Ascending aorta (tissue), 2 donors: ENCODE data around the gene PGBD5. TPM values are rescaled to one million over a fixed set of nuclear protein-coding genes. Genes with fewer than 3 reads are reported as not detected.

Experiments used
- DNase-seq, 2 donors: peaks; one replicate each; pipeline ENCODE4 v3.0.0-alpha.2; 2019; ENCODE audit warnings: low spot score in 2 of 2
- H3K27ac ChIP-seq, 2 donors: fragments of 200-600 bp; sonication (generic); one replicate each; pipeline ENCODE4 v1.5.1; 2016 to 2017; ENCODE audit warnings: mild to moderate bottlenecking in 1 of 2
- H3K27me3 ChIP-seq: fragments of 200-600 bp; sonication (generic); one replicate; pipeline ENCODE4 v1.5.1; 2017
- H3K36me3 ChIP-seq, 2 donors: fragments of 200-600 bp; sonication (generic); one replicate each; pipeline ENCODE4 v1.5.1; 2016
- H3K4me1 ChIP-seq, 2 donors: fragments of 200-600 bp; sonication (generic); one replicate each; pipeline ENCODE4 v1.5.1; 2016 to 2017; ENCODE audit warnings: mild to moderate bottlenecking in 1 of 2
- H3K4me3 ChIP-seq, 2 donors: fragments of 200-600 bp; sonication (generic); one replicate each; pipeline ENCODE4 v1.5.1; 2016 to 2017; ENCODE audit warnings: mild to moderate bottlenecking in 1 of 2
- H3K9me3 ChIP-seq, 2 donors: fragments of 200-600 bp; sonication (generic); one replicate each; pipeline ENCODE4 v1.5.1; 2016
- intact Hi-C: fragments of 100-400 bp; cut with DNase I; formaldehyde crosslinking; loops from one replicate; pipeline ENCODE4 v1.15.1; 2023
- total RNA-seq: library from RNA; depleted of rRNA; stranded (reverse); fragments of >200 nt; gene quantifications from one replicate; pipeline ENCODE4 v1.1.0, GENCODE V29; 2016
- TF ChIP-seq, protein P1 (sequence below), 3 experiments: fragments of 200-600 bp in 2 of 3; fragments of 450-650 bp in 1 of 3; sonication (generic) in 2 of 3; IDR thresholded peaks; one replicate each; pipeline ENCODE4 v1.5.1; 2016 to 2019; ENCODE audit warnings: antibody characterized with exemption in 3 of 3, mild to moderate bottlenecking in 1 of 3, moderate library complexity in 1 of 3

The PGBD5 gene
- total RNA-seq, 1 donor from 2014 or later = not detected

DNA sequence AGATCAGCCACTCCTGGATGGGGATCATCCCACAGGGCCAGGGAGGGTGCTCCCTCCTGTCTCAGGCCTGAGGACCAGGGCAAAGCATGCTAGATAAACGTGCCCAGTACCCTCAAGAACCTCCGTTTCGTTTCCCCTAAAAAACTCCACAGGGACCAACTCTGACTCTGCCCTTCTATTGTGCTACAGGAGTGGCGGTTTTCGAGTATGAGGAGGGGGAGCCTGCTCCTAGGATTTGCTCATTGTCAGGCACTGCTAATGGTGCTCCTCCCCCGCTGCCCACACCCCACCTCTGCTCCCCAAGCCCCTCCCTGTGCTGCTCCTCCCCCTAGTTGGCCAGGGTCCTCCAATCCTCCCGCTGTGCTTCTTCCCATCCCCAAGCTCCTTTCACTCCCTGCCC is 32.0 kb downstream of the PGBD5 start:
- Histone ChIP-seq H3K4me1 (no peaks in the 10 kb centered on the region), H3K27ac (no peak overlapping the region), H3K9me3 (no peaks in the 10 kb centered on the region), H3K4me3 (no peak overlapping the region), H3K27me3 (no peaks in the 10 kb centered on the region), H3K36me3 (no peaks in the 10 kb centered on the region)
- peak in 1 of 2 donors; percentile 28 for DNase-seq
- intact Hi-C loops = no loop called here
- TF ChIP-seq, protein P1, sequence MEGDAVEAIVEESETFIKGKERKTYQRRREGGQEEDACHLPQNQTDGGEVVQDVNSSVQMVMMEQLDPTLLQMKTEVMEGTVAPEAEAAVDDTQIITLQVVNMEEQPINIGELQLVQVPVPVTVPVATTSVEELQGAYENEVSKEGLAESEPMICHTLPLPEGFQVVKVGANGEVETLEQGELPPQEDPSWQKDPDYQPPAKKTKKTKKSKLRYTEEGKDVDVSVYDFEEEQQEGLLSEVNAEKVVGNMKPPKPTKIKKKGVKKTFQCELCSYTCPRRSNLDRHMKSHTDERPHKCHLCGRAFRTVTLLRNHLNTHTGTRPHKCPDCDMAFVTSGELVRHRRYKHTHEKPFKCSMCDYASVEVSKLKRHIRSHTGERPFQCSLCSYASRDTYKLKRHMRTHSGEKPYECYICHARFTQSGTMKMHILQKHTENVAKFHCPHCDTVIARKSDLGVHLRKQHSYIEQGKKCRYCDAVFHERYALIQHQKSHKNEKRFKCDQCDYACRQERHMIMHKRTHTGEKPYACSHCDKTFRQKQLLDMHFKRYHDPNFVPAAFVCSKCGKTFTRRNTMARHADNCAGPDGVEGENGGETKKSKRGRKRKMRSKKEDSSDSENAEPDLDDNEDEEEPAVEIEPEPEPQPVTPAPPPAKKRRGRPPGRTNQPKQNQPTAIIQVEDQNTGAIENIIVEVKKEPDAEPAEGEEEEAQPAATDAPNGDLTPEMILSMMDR (IDR thresholded peaks at IDR 0.05) = no peak

DNA sequence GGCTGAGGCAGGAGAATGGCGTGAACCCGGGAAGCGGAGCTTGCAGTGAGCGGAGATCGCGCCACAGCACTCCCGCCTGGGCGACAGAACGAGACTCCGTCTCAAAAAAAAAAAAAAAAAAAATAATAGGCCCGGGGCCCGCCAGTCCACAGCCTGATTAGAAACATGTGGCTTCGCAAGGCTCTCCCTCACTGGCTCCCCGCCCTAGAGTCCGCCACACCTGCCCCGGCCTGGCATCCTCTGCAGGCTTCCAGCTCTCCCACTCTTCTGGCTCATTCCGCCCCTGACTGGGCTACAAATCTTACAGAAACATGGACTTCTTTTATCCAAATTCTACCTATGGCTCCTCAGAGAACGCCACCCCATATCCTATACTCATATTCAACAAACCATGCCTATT is 32.4 kb downstream of the PGBD5 start:
- H3K4me1 ChIP-seq = no peaks in the 10 kb centered on the region
- H3K27ac ChIP-seq = no peak overlapping the region
- H3K27me3 ChIP-seq = no peaks in the 10 kb centered on the region
- TF ChIP-seq, protein P1 (IDR thresholded peaks at IDR 0.05) = no peak
- no peaks in the 10 kb centered on the region for H3K36me3 ChIP-seq
- no peak overlapping the region for H3K4me3 ChIP-seq
- intact Hi-C loops = no loop called here
- no peak for DNase-seq
- H3K9me3 ChIP-seq = no peaks in the 10 kb centered on the region

GRCh38 chr1:230392920-230393521 is 33.1 kb downstream of the PGBD5 start:
- no peak overlapping the region for H3K4me3 ChIP-seq
- TF ChIP-seq, protein P1 (IDR thresholded peaks at IDR 0.05) = no peak

GRCh38 chr1:230392536-230392909 is 33.6 kb downstream of the PGBD5 start:
- no peak overlapping the region for H3K4me3 ChIP-seq
- intact Hi-C loops = no loop called here
- H3K36me3 ChIP-seq = no peaks in the 10 kb centered on the region
- no peaks in the 10 kb centered on the region for H3K4me1 ChIP-seq
- H3K27ac ChIP-seq = no peak overlapping the region
- peak in 1 of 2 donors; percentile 38 for DNase-seq
- H3K27me3 ChIP-seq = no peaks in the 10 kb centered on the region
- no peaks in the 10 kb centered on the region for H3K9me3 ChIP-seq
- TF ChIP-seq, protein P1 (IDR thresholded peaks at IDR 0.05) = no peak

More at GRCh38 chr1:230392920-230393521, 33.1 kb downstream of the PGBD5 start:
- Histone ChIP-seq H3K27ac (no peak overlapping the region), H3K9me3 (no peaks in the 10 kb centered on the region), H3K4me1 (no peaks in the 10 kb centered on the region), H3K27me3 (no peaks in the 10 kb centered on the region), H3K36me3 (no peaks in the 10 kb centered on the region)
- intact Hi-C loops = no loop called here
- peak in 1 of 2 donors; percentile 41 for DNase-seq

DNA sequence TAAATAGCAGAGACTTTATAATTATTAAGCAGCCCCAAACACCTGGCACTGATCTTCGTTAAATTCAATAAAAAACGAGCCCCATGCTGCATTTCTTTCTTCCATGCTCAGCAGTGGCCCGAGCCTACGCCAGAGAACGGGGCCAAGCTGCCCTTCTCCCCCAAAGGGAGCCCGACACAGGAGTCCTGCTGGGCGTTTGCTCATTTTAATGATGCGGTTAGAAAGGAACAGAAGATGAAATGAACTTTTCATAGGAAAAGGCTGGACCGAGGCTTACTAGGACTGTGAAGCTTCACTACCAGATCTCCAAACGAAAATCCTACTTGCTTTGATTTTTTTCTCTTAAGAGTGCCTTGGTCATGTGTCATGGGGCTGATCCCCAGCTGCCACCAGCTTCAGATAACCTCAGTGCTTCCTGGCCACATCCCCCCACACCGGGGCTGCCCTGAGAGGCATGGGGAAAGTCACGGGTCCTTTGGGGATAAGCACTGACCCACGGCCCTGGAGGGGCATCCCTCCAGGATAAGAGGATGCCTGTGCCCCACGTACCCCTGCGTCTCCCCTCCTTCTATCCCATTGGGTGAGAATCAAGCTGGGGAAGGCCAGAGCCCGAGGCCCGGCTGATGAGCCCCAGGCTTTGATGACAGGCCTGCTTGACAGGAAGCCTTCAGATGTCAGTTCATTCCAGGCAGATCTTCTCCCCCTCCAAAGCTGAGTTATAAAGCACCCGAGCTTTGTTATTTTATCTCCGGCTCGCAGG is 34.2 kb downstream of the PGBD5 start:
- H3K4me3 ChIP-seq = no peak overlapping the region
- H3K27me3 ChIP-seq = no peaks in the 10 kb centered on the region
- H3K36me3 ChIP-seq = no peaks in the 10 kb centered on the region
- TF ChIP-seq, protein P1 (IDR thresholded peaks at IDR 0.05) = no peak
- intact Hi-C loops = no loop called here
- H3K27ac ChIP-seq = no peak overlapping the region
- DNase-seq = peak in 1 of 2 donors; percentile 35
- H3K4me1 ChIP-seq = no peaks in the 10 kb centered on the region
- H3K9me3 ChIP-seq = no peaks in the 10 kb centered on the region
